ENCODE results near the gene CWH43. TPM values are rescaled to one million over a fixed set of nuclear protein-coding genes. Genes with fewer than 3 reads are reported as not detected.
"Not testable (repeated sequence)": the region's sequence is repeated elsewhere in the genome, so short reads cannot be mapped to it uniquely, and the experiment has no call there.

Gene CWH43
- total and polyA plus RNA-seq, 10 donors = not detected

GRCh38 chr4:49098034-49098759 lies 112.1 kb downstream of the CWH43 start:
- H3K27me3 ChIP-seq (replicated peaks in 1 of 7); DNase-seq; H3K27ac ChIP-seq; H3K4me3 ChIP-seq; H3K36me3 ChIP-seq; H3K4me1 ChIP-seq; intact Hi-C loops (cut with DNase I; ENCODE audit: low total_unique reads): not testable (repeated sequence)
- WGBS, 5 donors = 62 to 77% (median 68%) methylated on average over 14 of the region's 14 CpGs
- peaks cover 3 to 71% (median 64%) of the 10 kb centered on the region in 8 donors for H3K9me3 ChIP-seq

GRCh38 chr4:49099831-49100444 lies 113.9 kb downstream of the CWH43 start:
- H3K4me3 ChIP-seq; H3K4me1 ChIP-seq; H3K27ac ChIP-seq; H3K36me3 ChIP-seq; DNase-seq; H3K27me3 ChIP-seq (replicated peaks in 1 of 7); intact Hi-C loops (cut with DNase I; ENCODE audit: low total_unique reads): not testable (repeated sequence)
- WGBS, 5 donors = 61 to 74% (median 68%) methylated on average over 16 of the region's 16 CpGs
- peaks cover 4 to 84% (median 79%) of the 10 kb centered on the region in 8 donors for H3K9me3 ChIP-seq

GRCh38 chr4:49102344-49102898 lies 116.3 kb downstream of the CWH43 start:
- H3K36me3 ChIP-seq; H3K27ac ChIP-seq; H3K4me1 ChIP-seq; intact Hi-C loops (cut with DNase I; ENCODE audit: low total_unique reads); H3K27me3 ChIP-seq (replicated peaks in 1 of 7); H3K4me3 ChIP-seq; DNase-seq: not testable (repeated sequence)
- WGBS, 5 donors = 62 to 77% (median 73%) methylated on average over 8 to 9 of the region's 9 CpGs
- H3K9me3 ChIP-seq = peaks cover 4 to 89% (median 85%) of the 10 kb centered on the region in 8 donors

GRCh38 chr4:49103436-49104136 lies 117.5 kb downstream of the CWH43 start:
- H3K27ac ChIP-seq; intact Hi-C loops (cut with DNase I; ENCODE audit: low total_unique reads); H3K4me3 ChIP-seq; H3K4me1 ChIP-seq; H3K27me3 ChIP-seq (replicated peaks in 1 of 7); DNase-seq; H3K36me3 ChIP-seq: not testable (repeated sequence)
- 52 to 73% (median 67%) methylated on average over 13 to 14 of the region's 14 CpGs for WGBS, 5 donors
- H3K9me3 ChIP-seq = peaks cover 7 to 89% (median 84%) of the 10 kb centered on the region in 8 donors

GRCh38 chr4:49104231-49104930 lies 118.3 kb downstream of the CWH43 start:
- WGBS, 5 donors = 55 to 64% (median 59%) methylated on average over 17 of the region's 17 CpGs
- DNase-seq; intact Hi-C loops (cut with DNase I; ENCODE audit: low total_unique reads); H3K4me3 ChIP-seq; H3K27me3 ChIP-seq (replicated peaks in 1 of 7); H3K4me1 ChIP-seq; H3K36me3 ChIP-seq; H3K27ac ChIP-seq: not testable (repeated sequence)
- peaks cover 8 to 84% (median 80%) of the 10 kb centered on the region in 8 donors for H3K9me3 ChIP-seq

GRCh38 chr4:49105248-49105904 lies 119.3 kb downstream of the CWH43 start:
- 66 to 78% (median 72%) methylated on average over 11 of the region's 11 CpGs for WGBS, 5 donors
- H3K36me3 ChIP-seq; intact Hi-C loops (cut with DNase I; ENCODE audit: low total_unique reads); H3K4me3 ChIP-seq; H3K27ac ChIP-seq; H3K4me1 ChIP-seq; DNase-seq; H3K27me3 ChIP-seq (replicated peaks in 1 of 7): not testable (repeated sequence)
- H3K9me3 ChIP-seq = peaks cover 8 to 84% (median 80%) of the 10 kb centered on the region in 8 donors

- H3K27me3 ChIP-seq (replicated peaks in 1 of 7); H3K4me1 ChIP-seq; intact Hi-C loops (cut with DNase I; ENCODE audit: low total_unique reads); H3K4me3 ChIP-seq; H3K27ac ChIP-seq; DNase-seq; H3K36me3 ChIP-seq: not testable (repeated sequence)
- 55 to 64% (median 59%) methylated on average over 6 of the region's 6 CpGs for WGBS, 5 donors
- H3K9me3 ChIP-seq = peaks cover 8 to 92% (median 89%) of the 10 kb centered on the region in 8 donors
Measured at GRCh38 chr4:49107262-49107661, 121.2 kb downstream of the CWH43 start.

GRCh38 chr4:49108183-49108978 lies 122.3 kb downstream of the CWH43 start:
- H3K27ac ChIP-seq; H3K4me1 ChIP-seq; H3K27me3 ChIP-seq (replicated peaks in 1 of 7); H3K4me3 ChIP-seq; intact Hi-C loops (cut with DNase I; ENCODE audit: low total_unique reads); H3K36me3 ChIP-seq; DNase-seq: not testable (repeated sequence)
- 55 to 61% (median 60%) methylated on average over 15 to 16 of the region's 17 CpGs for WGBS, 5 donors
- peaks cover 5 to 92% (median 89%) of the 10 kb centered on the region in 8 donors for H3K9me3 ChIP-seq

GRCh38 chr4:49109567-49110166 lies 123.6 kb downstream of the CWH43 start:
- H3K27me3 ChIP-seq (replicated peaks in 1 of 7); DNase-seq; H3K27ac ChIP-seq; H3K4me3 ChIP-seq; H3K4me1 ChIP-seq; intact Hi-C loops (cut with DNase I; ENCODE audit: low total_unique reads); H3K36me3 ChIP-seq: not testable (repeated sequence)
- H3K9me3 ChIP-seq = peaks cover 5 to 92% (median 88%) of the 10 kb centered on the region in 8 donors
- WGBS, 5 donors = 46 to 67% (median 61%) methylated on average over 10 of the region's 10 CpGs

Measured in spleen (tissue), 11 donors.